Measurements from ENCODE around the gene PRSS50. TPM values are rescaled to one million over a fixed set of nuclear protein-coding genes. Genes with fewer than 3 reads are reported as not detected.

Gene PRSS50
- total and polyA plus RNA-seq, 4 experiments from 2014 or later: not detected

GRCh38 chr3:46681856-46682540 lies 35.7 kb downstream of the PRSS50 start:
- intact Hi-C loops (cut with micrococcal nuclease): no loop called here
- no peaks in the 10 kb centered on the region for H3K9me3 Mint-ChIP-seq
- H3K9me3 ChIP-seq (ENCODE audit: control insufficient read depth in 1 of 2, low read length in 2 of 2): no peaks in the 10 kb centered on the region
- H3K27ac Mint-ChIP-seq: peak overlapping the region in 3 of 7 donors; percentile 57 to 80 (median 57)
- H3K4me3 ChIP-seq (ENCODE audit: low read length in 2 of 2): no peak overlapping the region
- no peak overlapping the region for H3K27ac ChIP-seq (ENCODE audit: low read depth, low read length)
- no peaks in the 10 kb centered on the region for H3K27me3 Mint-ChIP-seq
- H3K4me1 Mint-ChIP-seq: no peaks in the 10 kb centered on the region
- no peaks in the 10 kb centered on the region for H3K4me1 ChIP-seq (ENCODE audit: insufficient read depth, low read length)
- no peak overlapping the region for H3K4me3 Mint-ChIP-seq
- no peaks in the 10 kb centered on the region for H3K36me3 ChIP-seq (ENCODE audit: insufficient read depth, low read length)
- peaks cover 16 to 27% of the 10 kb centered on the region in 2 donors for H3K36me3 Mint-ChIP-seq
- DNase-seq: peak in 1 of 5 donors; percentile 20
- H3K27me3 ChIP-seq (ENCODE audit: insufficient read depth, low read length): no peaks in the 10 kb centered on the region
- ChIA-PET POLR2A (ENCODE audit: partially characterized antibody) (no interaction called here), CTCF (ENCODE audit: partially characterized antibody) (no interaction called here)

GRCh38 chr3:46681387-46681786 lies 36.3 kb downstream of the PRSS50 start:
- H3K4me3 ChIP-seq (ENCODE audit: low read length in 2 of 2): no peak overlapping the region

GRCh38 chr3:46680298-46680826 lies 37.3 kb downstream of the PRSS50 start:
- H3K9me3 ChIP-seq (ENCODE audit: control insufficient read depth in 1 of 2, low read length in 2 of 2): no peaks in the 10 kb centered on the region
- Mint-ChIP-seq H3K9me3 (no peaks in the 10 kb centered on the region), H3K27ac (peak overlapping the region in 2 of 7 donors; percentile 36 to 59), H3K4me3 (no peak overlapping the region), H3K36me3 (peaks cover 16 to 25% of the 10 kb centered on the region in 2 donors), H3K27me3 (no peaks in the 10 kb centered on the region), H3K4me1 (no peaks in the 10 kb centered on the region)
- H3K27me3 ChIP-seq (ENCODE audit: insufficient read depth, low read length): no peaks in the 10 kb centered on the region
- no peak overlapping the region for H3K27ac ChIP-seq (ENCODE audit: low read depth, low read length)
- DNase-seq: no peak
- ChIA-PET POLR2A (ENCODE audit: partially characterized antibody) (interaction anchor here (1.0 kb wide), 1 partner anchor 11 kb away, joined by 3 read pairs; no protein-coding TSS in a partner anchor), CTCF (ENCODE audit: partially characterized antibody) (no interaction called here)
- no peaks in the 10 kb centered on the region for H3K4me1 ChIP-seq (ENCODE audit: insufficient read depth, low read length)
- intact Hi-C loops (cut with micrococcal nuclease): no loop called here
- no peaks in the 10 kb centered on the region for H3K36me3 ChIP-seq (ENCODE audit: insufficient read depth, low read length)
- no peak overlapping the region for H3K4me3 ChIP-seq (ENCODE audit: low read length in 2 of 2)

More at GRCh38 chr3:46681387-46681786, 36.3 kb downstream of the PRSS50 start:
- H3K27me3 ChIP-seq (ENCODE audit: insufficient read depth, low read length): no peaks in the 10 kb centered on the region
- peak in 1 of 5 donors; percentile 5 for DNase-seq
- Mint-ChIP-seq H3K4me3 (no peak overlapping the region), H3K27ac (no peak overlapping the region), H3K27me3 (no peaks in the 10 kb centered on the region), H3K9me3 (no peaks in the 10 kb centered on the region), H3K36me3 (peaks cover 16 to 27% of the 10 kb centered on the region in 2 donors), H3K4me1 (no peaks in the 10 kb centered on the region)
- no peaks in the 10 kb centered on the region for H3K9me3 ChIP-seq (ENCODE audit: control insufficient read depth in 1 of 2, low read length in 2 of 2)
- no peak overlapping the region for H3K27ac ChIP-seq (ENCODE audit: low read depth, low read length)
- no peaks in the 10 kb centered on the region for H3K4me1 ChIP-seq (ENCODE audit: insufficient read depth, low read length)
- intact Hi-C loops (cut with micrococcal nuclease): no loop called here
- CTCF ChIA-PET (ENCODE audit: partially characterized antibody): no interaction called here
- no peaks in the 10 kb centered on the region for H3K36me3 ChIP-seq (ENCODE audit: insufficient read depth, low read length)
- POLR2A ChIA-PET (ENCODE audit: partially characterized antibody): no interaction called here

GRCh38 chr3:46679681-46680080 lies 38.0 kb downstream of the PRSS50 start:
- Mint-ChIP-seq H3K27ac (peak overlapping the region in 3 of 7 donors; percentile 38 to 70 (median 42)), H3K27me3 (no peaks in the 10 kb centered on the region), H3K4me3 (no peak overlapping the region), H3K36me3 (peaks cover 11 to 19% of the 10 kb centered on the region in 2 donors), H3K4me1 (no peaks in the 10 kb centered on the region), H3K9me3 (no peaks in the 10 kb centered on the region)
- Histone ChIP-seq H3K27ac (ENCODE audit: low read depth, low read length) (no peak overlapping the region), H3K4me3 (ENCODE audit: low read length in 2 of 2) (no peak overlapping the region), H3K36me3 (ENCODE audit: insufficient read depth, low read length) (no peaks in the 10 kb centered on the region), H3K4me1 (ENCODE audit: insufficient read depth, low read length) (no peaks in the 10 kb centered on the region), H3K27me3 (ENCODE audit: insufficient read depth, low read length) (no peaks in the 10 kb centered on the region), H3K9me3 (ENCODE audit: control insufficient read depth in 1 of 2, low read length in 2 of 2) (no peaks in the 10 kb centered on the region)
- POLR2A ChIA-PET (ENCODE audit: partially characterized antibody): interaction anchor here (1.0 kb wide), 1 partner anchor 11 kb away, joined by 3 read pairs; no protein-coding TSS in a partner anchor
- no peak for DNase-seq
- CTCF ChIA-PET (ENCODE audit: partially characterized antibody): no interaction called here
- intact Hi-C loops (cut with micrococcal nuclease): no loop called here

- POLR2A ChIA-PET (ENCODE audit: partially characterized antibody): no interaction called here
- DNase-seq: no peak
- no peak overlapping the region for H3K4me3 ChIP-seq (ENCODE audit: low read length in 2 of 2)
- no peaks in the 10 kb centered on the region for H3K4me1 ChIP-seq (ENCODE audit: insufficient read depth, low read length)
- no peak overlapping the region for H3K27ac ChIP-seq (ENCODE audit: low read depth, low read length)
- H3K9me3 ChIP-seq (ENCODE audit: control insufficient read depth in 1 of 2, low read length in 2 of 2): no peaks in the 10 kb centered on the region
- no peaks in the 10 kb centered on the region for H3K36me3 ChIP-seq (ENCODE audit: insufficient read depth, low read length)
- Mint-ChIP-seq H3K27me3 (no peaks in the 10 kb centered on the region), H3K27ac (no peak overlapping the region), H3K4me1 (no peaks in the 10 kb centered on the region), H3K4me3 (no peak overlapping the region), H3K9me3 (no peaks in the 10 kb centered on the region), H3K36me3 (peaks cover 21 to 25% of the 10 kb centered on the region in 2 donors)
- H3K27me3 ChIP-seq (ENCODE audit: insufficient read depth, low read length): no peaks in the 10 kb centered on the region
- CTCF ChIA-PET (ENCODE audit: partially characterized antibody): no interaction called here
- intact Hi-C loops (cut with micrococcal nuclease): no loop called here
These were observed 39.4 kb downstream of the PRSS50 start for GRCh38 chr3:46678280-46678679.

- H3K27me3 Mint-ChIP-seq: no peaks in the 10 kb centered on the region
- Histone ChIP-seq H3K9me3 (ENCODE audit: control insufficient read depth in 1 of 2, low read length in 2 of 2) (no peaks in the 10 kb centered on the region), H3K4me3 (ENCODE audit: low read length in 2 of 2) (no peak overlapping the region), H3K27me3 (ENCODE audit: insufficient read depth, low read length) (no peaks in the 10 kb centered on the region), H3K27ac (ENCODE audit: low read depth, low read length) (no peak overlapping the region), H3K4me1 (ENCODE audit: insufficient read depth, low read length) (no peaks in the 10 kb centered on the region), H3K36me3 (ENCODE audit: insufficient read depth, low read length) (no peaks in the 10 kb centered on the region)
- no peak for DNase-seq
- H3K4me3 Mint-ChIP-seq: no peak overlapping the region
- H3K36me3 Mint-ChIP-seq: peaks cover 21 to 22% of the 10 kb centered on the region in 2 donors
- intact Hi-C loops (cut with micrococcal nuclease): no loop called here
- POLR2A ChIA-PET (ENCODE audit: partially characterized antibody): no interaction called here
- CTCF ChIA-PET (ENCODE audit: partially characterized antibody): no interaction called here
- H3K9me3 Mint-ChIP-seq: no peaks in the 10 kb centered on the region
- H3K4me1 Mint-ChIP-seq: no peaks in the 10 kb centered on the region
- peak overlapping the region in 1 of 7 donors; percentile 23 for H3K27ac Mint-ChIP-seq
These were observed 40.3 kb downstream of the PRSS50 start for GRCh38 chr3:46677411-46677726.

- ChIA-PET CTCF (ENCODE audit: partially characterized antibody) (no interaction called here), POLR2A (ENCODE audit: partially characterized antibody) (no interaction called here)
- DNase-seq: no peak
- H3K36me3 Mint-ChIP-seq: peaks cover 18% of the 10 kb centered on the region in 2 donors
- Histone ChIP-seq H3K4me1 (ENCODE audit: insufficient read depth, low read length) (no peaks in the 10 kb centered on the region), H3K9me3 (ENCODE audit: control insufficient read depth in 1 of 2, low read length in 2 of 2) (no peaks in the 10 kb centered on the region), H3K27me3 (ENCODE audit: insufficient read depth, low read length) (no peaks in the 10 kb centered on the region), H3K36me3 (ENCODE audit: insufficient read depth, low read length) (no peaks in the 10 kb centered on the region), H3K4me3 (ENCODE audit: low read length in 2 of 2) (no peak overlapping the region), H3K27ac (ENCODE audit: low read depth, low read length) (no peak overlapping the region)
- no peaks in the 10 kb centered on the region for H3K9me3 Mint-ChIP-seq
- intact Hi-C loops (cut with micrococcal nuclease): no loop called here
- no peak overlapping the region for H3K27ac Mint-ChIP-seq
- no peaks in the 10 kb centered on the region for H3K27me3 Mint-ChIP-seq
- no peaks in the 10 kb centered on the region for H3K4me1 Mint-ChIP-seq
- H3K4me3 Mint-ChIP-seq: no peak overlapping the region
These were observed 40.9 kb downstream of the PRSS50 start for GRCh38 chr3:46676601-46677410.
